ENCODE results near the gene SLC31A1.
A peak's percentile ranks its signal among the peaks of the same experiment; 100 is the strongest.

DNA sequence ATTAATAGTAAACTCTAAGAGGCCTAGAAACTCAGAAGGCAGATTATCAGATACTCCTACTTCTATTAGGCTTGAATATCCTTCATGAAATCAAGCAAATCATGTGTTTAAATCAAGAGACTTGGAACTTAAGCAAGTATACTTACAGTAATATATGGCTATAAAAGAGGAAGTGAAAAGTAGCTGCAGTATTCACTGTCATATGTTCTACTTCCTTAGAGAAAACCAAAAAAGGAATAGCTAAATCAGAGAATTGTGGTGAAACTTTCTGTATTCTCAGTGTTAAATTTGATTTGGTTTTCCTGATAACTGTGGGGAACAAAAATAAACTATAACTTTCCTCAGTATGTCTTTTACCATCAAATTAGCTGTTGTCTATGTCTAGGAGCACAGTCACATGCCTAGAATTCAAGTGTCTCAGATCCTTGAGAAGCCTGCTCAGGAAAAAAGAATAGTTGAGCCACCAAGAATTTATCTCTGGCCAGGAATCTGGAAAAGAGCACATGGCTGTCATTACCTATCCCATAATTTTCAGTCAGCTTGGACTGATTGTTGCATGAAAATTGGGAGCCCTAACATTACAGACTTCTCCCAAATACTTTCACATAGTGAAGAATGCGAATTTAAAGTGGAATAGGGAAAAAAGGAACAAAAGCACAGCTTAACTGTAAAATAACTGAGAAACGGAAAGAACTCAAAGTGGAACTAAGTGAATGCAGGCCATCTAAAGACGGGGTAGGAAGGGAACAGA lies 2.0 kb upstream of the SLC31A1 start:
- TF ChIP-seq SPI1 (IDR thresholded peaks at IDR 0.05; ENCODE audit: low read depth, low read length) (peak; percentile 96), POLR2A (IDR thresholded peaks at IDR 0.05; ENCODE audit: low read depth, low read length) (no peak)

Measured in GM12891 (cell line).